ENCODE data around the gene MXRA7. TPM values are rescaled to one million over a fixed set of nuclear protein-coding genes. Genes with fewer than 3 reads are reported as not detected.

MXRA7 gene
- total RNA-seq, 1 experiment from 2014 or later = 77.9 TPM

GRCh38 chr17:76720211-76720610 is 9.4 kb upstream of the MXRA7 start:
- in situ Hi-C loops (cut with HindIII; ENCODE audit: low pct_unique_long_range_greater_than_20kb, low sequenced_read_pairs) = no loop called here
- ATAC-seq (no peak), DNase-seq (ENCODE audit: low read depth, low spot score) (no peak)
- Histone ChIP-seq H3K36me3 (ENCODE audit: control insufficient read depth, insufficient read depth, low read length) (peaks cover 28% of the 10 kb centered on the region), H3K9me3 (ENCODE audit: control insufficient read depth, insufficient read depth, low read depth, low read length) (no peaks in the 10 kb centered on the region), H3K27me3 (ENCODE audit: control insufficient read depth, insufficient read depth, low read length) (no peaks in the 10 kb centered on the region), H3K4me3 (ENCODE audit: low read depth in 2 of 2, low read length in 2 of 2) (no peak overlapping the region), H3K4me1 (ENCODE audit: control insufficient read depth, insufficient read depth, low read length) (0 out of 2 replicates have a peak, but pooled peaks cover 2% of the 10 kb centered on the region), H3K27ac (ENCODE audit: low read length) (no peak overlapping the region)
- POLR2A ChIA-PET = no interaction called here
- intact Hi-C loops (cut with micrococcal nuclease; ENCODE audit: unreplicated experiment) = no loop called here
- CTCF ChIA-PET = no interaction called here
- BruUV-seq (replicated peaks) = no TSS peak
- TF ChIP-seq TCF7L2 (IDR thresholded peaks at IDR 0.05; ENCODE audit: low read depth, low read length) = no peak
- no peak for TF ChIP-seq SIN3A (IDR thresholded peaks at IDR 0.05; ENCODE audit: borderline replicate concordance, insufficient read depth, low read depth, low read length)
- TF ChIP-seq, protein P1, sequence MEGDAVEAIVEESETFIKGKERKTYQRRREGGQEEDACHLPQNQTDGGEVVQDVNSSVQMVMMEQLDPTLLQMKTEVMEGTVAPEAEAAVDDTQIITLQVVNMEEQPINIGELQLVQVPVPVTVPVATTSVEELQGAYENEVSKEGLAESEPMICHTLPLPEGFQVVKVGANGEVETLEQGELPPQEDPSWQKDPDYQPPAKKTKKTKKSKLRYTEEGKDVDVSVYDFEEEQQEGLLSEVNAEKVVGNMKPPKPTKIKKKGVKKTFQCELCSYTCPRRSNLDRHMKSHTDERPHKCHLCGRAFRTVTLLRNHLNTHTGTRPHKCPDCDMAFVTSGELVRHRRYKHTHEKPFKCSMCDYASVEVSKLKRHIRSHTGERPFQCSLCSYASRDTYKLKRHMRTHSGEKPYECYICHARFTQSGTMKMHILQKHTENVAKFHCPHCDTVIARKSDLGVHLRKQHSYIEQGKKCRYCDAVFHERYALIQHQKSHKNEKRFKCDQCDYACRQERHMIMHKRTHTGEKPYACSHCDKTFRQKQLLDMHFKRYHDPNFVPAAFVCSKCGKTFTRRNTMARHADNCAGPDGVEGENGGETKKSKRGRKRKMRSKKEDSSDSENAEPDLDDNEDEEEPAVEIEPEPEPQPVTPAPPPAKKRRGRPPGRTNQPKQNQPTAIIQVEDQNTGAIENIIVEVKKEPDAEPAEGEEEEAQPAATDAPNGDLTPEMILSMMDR (IDR thresholded peaks at IDR 0.05) = no peak
- TF ChIP-seq, protein P2, sequence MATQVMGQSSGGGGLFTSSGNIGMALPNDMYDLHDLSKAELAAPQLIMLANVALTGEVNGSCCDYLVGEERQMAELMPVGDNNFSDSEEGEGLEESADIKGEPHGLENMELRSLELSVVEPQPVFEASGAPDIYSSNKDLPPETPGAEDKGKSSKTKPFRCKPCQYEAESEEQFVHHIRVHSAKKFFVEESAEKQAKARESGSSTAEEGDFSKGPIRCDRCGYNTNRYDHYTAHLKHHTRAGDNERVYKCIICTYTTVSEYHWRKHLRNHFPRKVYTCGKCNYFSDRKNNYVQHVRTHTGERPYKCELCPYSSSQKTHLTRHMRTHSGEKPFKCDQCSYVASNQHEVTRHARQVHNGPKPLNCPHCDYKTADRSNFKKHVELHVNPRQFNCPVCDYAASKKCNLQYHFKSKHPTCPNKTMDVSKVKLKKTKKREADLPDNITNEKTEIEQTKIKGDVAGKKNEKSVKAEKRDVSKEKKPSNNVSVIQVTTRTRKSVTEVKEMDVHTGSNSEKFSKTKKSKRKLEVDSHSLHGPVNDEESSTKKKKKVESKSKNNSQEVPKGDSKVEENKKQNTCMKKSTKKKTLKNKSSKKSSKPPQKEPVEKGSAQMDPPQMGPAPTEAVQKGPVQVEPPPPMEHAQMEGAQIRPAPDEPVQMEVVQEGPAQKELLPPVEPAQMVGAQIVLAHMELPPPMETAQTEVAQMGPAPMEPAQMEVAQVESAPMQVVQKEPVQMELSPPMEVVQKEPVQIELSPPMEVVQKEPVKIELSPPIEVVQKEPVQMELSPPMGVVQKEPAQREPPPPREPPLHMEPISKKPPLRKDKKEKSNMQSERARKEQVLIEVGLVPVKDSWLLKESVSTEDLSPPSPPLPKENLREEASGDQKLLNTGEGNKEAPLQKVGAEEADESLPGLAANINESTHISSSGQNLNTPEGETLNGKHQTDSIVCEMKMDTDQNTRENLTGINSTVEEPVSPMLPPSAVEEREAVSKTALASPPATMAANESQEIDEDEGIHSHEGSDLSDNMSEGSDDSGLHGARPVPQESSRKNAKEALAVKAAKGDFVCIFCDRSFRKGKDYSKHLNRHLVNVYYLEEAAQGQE (IDR thresholded peaks at IDR 0.05; ENCODE audit: insufficient read depth in 1 of 2, low read depth in 2 of 2, low read length in 1 of 2) = no peak
- no peak for TF ChIP-seq POLR2AphosphoS5 (IDR thresholded peaks at IDR 0.05; ENCODE audit: low read depth, low read length)

DNA sequence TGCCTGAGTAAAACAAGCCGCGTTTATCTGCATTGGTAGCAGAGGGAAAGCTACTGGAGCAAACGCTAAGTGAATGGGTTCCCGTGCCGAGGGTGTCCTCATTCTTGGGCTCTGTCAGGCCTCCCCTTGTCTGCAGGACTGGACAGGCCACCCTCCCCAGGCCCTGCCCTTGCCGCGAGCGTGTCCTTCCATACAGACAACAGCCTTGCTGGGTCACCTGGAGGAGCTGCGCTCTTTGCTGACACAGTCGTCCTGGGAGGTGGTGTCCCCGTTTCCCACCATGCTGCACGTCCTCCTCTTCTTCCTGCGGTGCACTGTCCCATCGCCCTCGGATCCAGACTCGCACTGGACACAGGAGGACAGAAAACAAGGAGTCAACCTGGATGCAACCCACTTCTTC is 7.8 kb upstream of the MXRA7 start:
- H3K27ac ChIP-seq (ENCODE audit: low read length) = no peak overlapping the region
- intact Hi-C loops (cut with micrococcal nuclease; ENCODE audit: unreplicated experiment) = no loop called here
- ChIA-PET POLR2A (no interaction called here), CTCF (interaction anchor here (0.5 kb wide), 1 partner anchor 9 kb away, joined by 5 read pairs; no protein-coding TSS in a partner anchor)
- H3K27me3 ChIP-seq (ENCODE audit: control insufficient read depth, insufficient read depth, low read length) = no peaks in the 10 kb centered on the region
- in situ Hi-C loops (cut with HindIII; ENCODE audit: low pct_unique_long_range_greater_than_20kb, low sequenced_read_pairs) = no loop called here
- H3K4me3 ChIP-seq (ENCODE audit: low read depth in 2 of 2, low read length in 2 of 2) = no peak overlapping the region
- TF ChIP-seq, protein P1 (IDR thresholded peaks at IDR 0.05) = no peak
- TF ChIP-seq, protein P2 (IDR thresholded peaks at IDR 0.05; ENCODE audit: insufficient read depth in 1 of 2, low read depth in 2 of 2, low read length in 1 of 2) = no peak
- no peak for TF ChIP-seq POLR2AphosphoS5 (IDR thresholded peaks at IDR 0.05; ENCODE audit: low read depth, low read length)
- no peak for TF ChIP-seq SIN3A (IDR thresholded peaks at IDR 0.05; ENCODE audit: borderline replicate concordance, insufficient read depth, low read depth, low read length)
- TF ChIP-seq TCF7L2 (IDR thresholded peaks at IDR 0.05; ENCODE audit: low read depth, low read length) = no peak
- peaks cover 26% of the 10 kb centered on the region for H3K36me3 ChIP-seq (ENCODE audit: control insufficient read depth, insufficient read depth, low read length)
- BruUV-seq (replicated peaks) = no TSS peak
- no peaks in the 10 kb centered on the region for H3K9me3 ChIP-seq (ENCODE audit: control insufficient read depth, insufficient read depth, low read depth, low read length)
- DNase-seq (ENCODE audit: low read depth, low spot score) = no peak
- ATAC-seq = no peak
- H3K4me1 ChIP-seq (ENCODE audit: control insufficient read depth, insufficient read depth, low read length) = 0 out of 2 replicates have a peak, but pooled peaks cover 2% of the 10 kb centered on the region

Data from Panc1 (cell line).